Upper lobe of left lung (tissue), 4 donors: ENCODE measurements around the gene ITPRIPL2.

Experiments used
- CTCF ChIP-seq, 6 experiments: fragments of 450-650 bp in 4 of 6; fragments of 200-600 bp in 2 of 6; sonication (generic) in 2 of 6; IDR thresholded peaks; one replicate each; pipeline ENCODE4 v1.5.1; 2016 to 2019; ENCODE audit warnings: antibody characterized with exemption in 6 of 6
- POLR2A ChIP-seq, 4 donors: fragments of 450-650 bp; IDR thresholded peaks; one replicate each; pipeline ENCODE4 v1.5.1; 2016 to 2017; ENCODE audit warnings: antibody characterized with exemption in 4 of 4, mild to moderate bottlenecking in 2 of 4

GRCh38 chr16:19106625-19107020 lies 7.1 kb upstream of the ITPRIPL2 start:
- TF ChIP-seq POLR2A (IDR thresholded peaks at IDR 0.05) (no peak), CTCF (IDR thresholded peaks at IDR 0.05) (no peak)
